ENCODE measurements around the gene DNAJC27.

Gene DNAJC27

DNA sequence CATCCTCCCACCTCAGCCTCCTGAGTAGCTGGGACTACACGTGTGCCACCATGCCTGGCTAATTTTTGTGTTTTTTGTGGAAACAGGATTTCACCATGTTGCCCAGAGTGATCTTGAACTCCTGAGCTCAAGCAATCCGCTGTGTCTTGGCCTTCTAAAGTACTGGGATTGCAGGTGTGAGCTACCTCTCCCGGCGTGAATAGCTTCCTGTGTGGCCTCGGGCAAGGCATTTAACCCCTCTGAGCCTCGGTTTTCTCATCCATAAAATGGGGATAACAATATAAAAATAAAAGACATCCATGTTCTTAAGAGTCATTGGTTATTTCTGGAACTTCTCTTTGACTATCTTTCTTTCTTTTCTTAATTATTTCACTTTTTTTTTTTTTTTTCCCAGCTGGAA is 32.4 kb downstream of the DNAJC27 start:
- no peak for TF ChIP-seq ZFX (IDR thresholded peaks at IDR 0.05; ENCODE audit: borderline replicate concordance)
- TF ChIP-seq, protein P1, sequence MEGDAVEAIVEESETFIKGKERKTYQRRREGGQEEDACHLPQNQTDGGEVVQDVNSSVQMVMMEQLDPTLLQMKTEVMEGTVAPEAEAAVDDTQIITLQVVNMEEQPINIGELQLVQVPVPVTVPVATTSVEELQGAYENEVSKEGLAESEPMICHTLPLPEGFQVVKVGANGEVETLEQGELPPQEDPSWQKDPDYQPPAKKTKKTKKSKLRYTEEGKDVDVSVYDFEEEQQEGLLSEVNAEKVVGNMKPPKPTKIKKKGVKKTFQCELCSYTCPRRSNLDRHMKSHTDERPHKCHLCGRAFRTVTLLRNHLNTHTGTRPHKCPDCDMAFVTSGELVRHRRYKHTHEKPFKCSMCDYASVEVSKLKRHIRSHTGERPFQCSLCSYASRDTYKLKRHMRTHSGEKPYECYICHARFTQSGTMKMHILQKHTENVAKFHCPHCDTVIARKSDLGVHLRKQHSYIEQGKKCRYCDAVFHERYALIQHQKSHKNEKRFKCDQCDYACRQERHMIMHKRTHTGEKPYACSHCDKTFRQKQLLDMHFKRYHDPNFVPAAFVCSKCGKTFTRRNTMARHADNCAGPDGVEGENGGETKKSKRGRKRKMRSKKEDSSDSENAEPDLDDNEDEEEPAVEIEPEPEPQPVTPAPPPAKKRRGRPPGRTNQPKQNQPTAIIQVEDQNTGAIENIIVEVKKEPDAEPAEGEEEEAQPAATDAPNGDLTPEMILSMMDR (IDR thresholded peaks at IDR 0.05): no peak
- H3K27ac ChIP-seq: no peak overlapping the region

DNA sequence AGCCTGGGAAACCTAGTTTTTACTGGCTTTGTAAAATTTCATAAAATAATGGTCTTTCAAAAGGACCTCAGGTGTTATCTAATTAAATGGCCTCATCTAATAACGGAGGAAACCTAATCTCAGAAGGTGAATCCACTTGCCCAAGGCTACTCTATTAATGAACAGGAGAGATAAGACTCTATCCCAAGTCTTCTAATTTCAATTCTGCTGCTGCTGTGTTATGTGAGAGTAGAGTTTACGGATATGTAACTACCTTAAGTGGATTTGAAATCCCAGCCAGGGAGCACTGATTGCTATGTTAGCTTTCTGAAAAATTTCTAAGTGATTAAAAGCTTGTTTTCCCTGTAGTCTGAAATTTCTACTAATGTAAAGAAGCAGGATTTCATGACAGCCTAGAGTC is 34.5 kb downstream of the DNAJC27 start:
- no peak overlapping the region for H3K27ac ChIP-seq
- TF ChIP-seq, protein P1 (IDR thresholded peaks at IDR 0.05): no peak
- no peak for TF ChIP-seq ZFX (IDR thresholded peaks at IDR 0.05; ENCODE audit: borderline replicate concordance)

DNA sequence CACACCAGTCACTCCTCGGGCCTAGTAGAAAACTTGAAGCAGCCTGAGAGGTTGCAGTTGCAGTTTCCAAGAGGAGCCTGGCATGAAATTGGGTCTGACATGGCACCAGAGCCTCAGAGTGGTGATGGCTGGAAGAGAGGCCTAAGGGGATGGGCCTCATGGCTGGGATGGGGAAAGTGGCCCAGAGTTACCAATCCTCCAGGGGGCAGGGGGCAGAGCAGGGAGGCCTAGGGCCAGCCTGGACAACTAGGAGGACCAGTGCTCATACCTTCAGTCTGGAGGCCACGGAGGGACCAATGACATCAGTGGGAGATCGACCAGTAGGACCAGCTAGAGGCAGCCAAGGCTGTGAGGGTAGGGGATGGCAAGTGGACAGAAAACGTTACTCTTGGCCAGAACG is 36.6 kb downstream of the DNAJC27 start:
- TF ChIP-seq, protein P1 (IDR thresholded peaks at IDR 0.05): no peak
- no peak for TF ChIP-seq ZFX (IDR thresholded peaks at IDR 0.05; ENCODE audit: borderline replicate concordance)

DNA sequence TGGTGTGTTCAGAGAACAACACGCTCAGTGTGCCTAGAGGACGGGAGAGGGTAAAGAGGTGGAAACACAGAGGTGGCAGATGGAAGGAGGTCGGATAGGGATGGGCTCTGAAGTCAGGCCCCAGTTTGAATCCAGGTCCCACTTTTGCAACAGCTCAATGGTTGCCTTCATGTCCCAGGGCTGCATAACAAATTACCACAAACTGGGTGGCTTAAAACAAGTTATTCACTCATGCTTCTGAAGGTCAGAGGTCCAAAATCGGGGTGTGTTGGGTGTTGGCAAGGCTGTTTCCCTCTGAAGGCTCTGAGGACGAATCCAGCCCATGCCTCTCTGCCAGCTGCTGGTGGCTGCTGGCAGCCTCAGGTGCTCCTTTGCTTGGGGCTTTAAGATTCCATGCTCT is 39.0 kb downstream of the DNAJC27 start:
- no peak for TF ChIP-seq ZFX (IDR thresholded peaks at IDR 0.05; ENCODE audit: borderline replicate concordance)
- TF ChIP-seq, protein P1 (IDR thresholded peaks at IDR 0.05): no peak
- H3K27ac ChIP-seq: no peak overlapping the region

More for the DNA sequence above, 36.6 kb downstream of the DNAJC27 start:
- H3K27ac ChIP-seq: no peak overlapping the region

DNA sequence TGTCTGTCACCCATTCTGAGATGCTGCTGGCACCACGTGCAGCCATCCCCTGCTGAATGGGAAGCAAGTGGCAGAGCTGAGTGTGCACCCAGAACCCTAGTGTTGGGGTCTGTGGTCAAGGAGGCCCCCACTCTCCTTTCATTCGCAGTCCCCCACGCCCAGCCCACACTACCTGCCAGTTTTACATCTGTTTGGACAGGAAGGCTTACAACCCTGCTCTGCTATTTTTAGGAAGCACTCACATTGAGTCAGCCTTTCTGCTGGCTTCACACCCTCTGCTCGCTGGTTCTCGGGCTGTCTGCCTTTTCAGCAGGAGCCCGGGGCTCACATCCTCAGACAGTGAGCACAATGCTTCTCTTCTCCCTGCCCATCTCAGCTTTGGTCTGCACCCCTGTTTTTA is 41.0 kb downstream of the DNAJC27 start:
- no peak for TF ChIP-seq ZFX (IDR thresholded peaks at IDR 0.05; ENCODE audit: borderline replicate concordance)
- TF ChIP-seq, protein P1 (IDR thresholded peaks at IDR 0.05): no peak
- no peak overlapping the region for H3K27ac ChIP-seq

DNA sequence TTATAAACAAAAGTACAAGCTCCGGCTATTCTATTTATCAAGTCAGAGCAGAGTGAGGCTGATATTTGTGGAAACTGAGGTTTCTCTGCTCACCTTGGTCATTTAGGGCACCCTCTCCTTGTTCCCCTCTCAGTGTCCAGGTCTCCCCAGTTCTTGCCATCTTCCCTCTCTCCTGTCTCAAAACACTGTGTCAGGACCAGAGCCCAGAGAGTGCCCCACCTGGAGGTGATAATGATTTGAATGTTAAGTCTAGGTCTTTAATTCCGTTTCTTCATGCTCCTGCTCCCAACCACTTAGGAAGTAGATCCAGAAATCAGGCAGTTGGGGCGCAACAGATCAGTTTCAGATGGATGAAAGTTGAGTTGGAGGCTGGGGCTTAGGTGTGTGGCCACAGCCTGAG is 42.5 kb downstream of the DNAJC27 start:
- no peak for TF ChIP-seq ZFX (IDR thresholded peaks at IDR 0.05; ENCODE audit: borderline replicate concordance)
- TF ChIP-seq, protein P1 (IDR thresholded peaks at IDR 0.05): no peak
- no peak overlapping the region for H3K27ac ChIP-seq

DNA sequence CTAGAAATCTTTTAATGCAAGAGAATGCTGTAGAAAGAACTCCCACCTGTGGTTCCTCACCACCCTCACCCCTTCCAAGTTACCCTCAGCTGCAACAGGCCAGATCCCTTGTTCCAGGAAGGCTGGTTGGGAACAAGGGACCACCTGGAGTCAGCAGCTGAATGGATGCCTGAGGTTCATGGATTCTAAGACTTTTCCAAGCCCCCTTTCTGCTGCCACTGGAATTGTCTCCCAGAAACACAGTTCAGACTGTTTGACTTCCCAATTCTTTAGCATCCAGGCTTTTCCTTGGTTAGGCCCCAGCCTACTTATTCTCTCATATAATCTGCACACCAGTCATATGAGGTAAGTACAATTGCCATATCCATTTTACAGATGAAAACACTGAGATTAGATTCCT is 43.7 kb downstream of the DNAJC27 start:
- no peak overlapping the region for H3K27ac ChIP-seq
- TF ChIP-seq, protein P1 (IDR thresholded peaks at IDR 0.05): no peak
- TF ChIP-seq ZFX (IDR thresholded peaks at IDR 0.05; ENCODE audit: borderline replicate concordance): no peak

Data from 22Rv1 (cell line).